GM21367 (cell line): ENCODE data around the gene PADI4.

Experiments
- ATAC-seq: cut with Tn5 transposase; IDR thresholded peaks from one replicate; pipeline ENCODE4 v1.9.1; 2021; ENCODE audit not compliant: unreplicated experiment

The PADI4 gene, protein sequence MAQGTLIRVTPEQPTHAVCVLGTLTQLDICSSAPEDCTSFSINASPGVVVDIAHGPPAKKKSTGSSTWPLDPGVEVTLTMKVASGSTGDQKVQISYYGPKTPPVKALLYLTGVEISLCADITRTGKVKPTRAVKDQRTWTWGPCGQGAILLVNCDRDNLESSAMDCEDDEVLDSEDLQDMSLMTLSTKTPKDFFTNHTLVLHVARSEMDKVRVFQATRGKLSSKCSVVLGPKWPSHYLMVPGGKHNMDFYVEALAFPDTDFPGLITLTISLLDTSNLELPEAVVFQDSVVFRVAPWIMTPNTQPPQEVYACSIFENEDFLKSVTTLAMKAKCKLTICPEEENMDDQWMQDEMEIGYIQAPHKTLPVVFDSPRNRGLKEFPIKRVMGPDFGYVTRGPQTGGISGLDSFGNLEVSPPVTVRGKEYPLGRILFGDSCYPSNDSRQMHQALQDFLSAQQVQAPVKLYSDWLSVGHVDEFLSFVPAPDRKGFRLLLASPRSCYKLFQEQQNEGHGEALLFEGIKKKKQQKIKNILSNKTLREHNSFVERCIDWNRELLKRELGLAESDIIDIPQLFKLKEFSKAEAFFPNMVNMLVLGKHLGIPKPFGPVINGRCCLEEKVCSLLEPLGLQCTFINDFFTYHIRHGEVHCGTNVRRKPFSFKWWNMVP

DNA sequence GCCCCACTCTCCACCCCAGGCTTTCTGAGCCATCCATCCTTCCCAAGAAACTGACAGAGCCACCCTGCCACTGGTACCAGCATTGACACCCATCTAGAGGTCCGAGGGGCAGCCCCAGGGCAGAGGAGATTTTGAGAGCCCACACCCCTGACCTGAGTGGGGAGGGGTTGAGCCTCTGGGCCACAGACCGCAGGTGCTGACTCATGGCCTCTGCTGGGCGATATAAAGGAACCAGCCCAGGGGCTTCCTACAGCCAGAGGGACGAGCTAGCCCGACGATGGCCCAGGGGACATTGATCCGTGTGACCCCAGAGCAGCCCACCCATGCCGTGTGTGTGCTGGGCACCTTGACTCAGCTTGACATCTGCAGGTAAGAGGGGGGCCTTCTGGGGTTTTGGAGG lies at the start of gene PADI4:
TSS of gene PADI4 (plus strand) at position 252 of the 400 bp plus-strand sequence. CDS start at position 278, 26 bp downstream.
- no peak for ATAC-seq

DNA sequence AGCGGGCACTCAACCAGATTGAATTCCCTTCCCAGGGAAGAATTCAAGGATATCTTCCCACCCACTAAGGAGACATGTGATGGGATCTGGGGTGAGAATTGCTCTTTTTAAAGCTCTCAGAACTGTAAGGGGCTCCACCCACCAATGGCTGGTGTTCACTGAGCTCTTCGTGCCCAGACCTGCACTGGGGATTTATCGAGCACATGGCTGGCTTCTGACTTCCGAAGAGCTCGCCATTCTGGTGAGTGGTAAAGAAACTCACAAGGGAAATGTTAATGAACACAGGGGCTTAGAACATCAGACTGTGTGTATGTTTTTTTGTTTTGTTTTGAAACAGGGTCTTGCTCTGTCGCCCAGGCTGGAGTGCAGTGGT lies 49.3 kb upstream of the PADI4 start:
- ATAC-seq = no peak

DNA sequence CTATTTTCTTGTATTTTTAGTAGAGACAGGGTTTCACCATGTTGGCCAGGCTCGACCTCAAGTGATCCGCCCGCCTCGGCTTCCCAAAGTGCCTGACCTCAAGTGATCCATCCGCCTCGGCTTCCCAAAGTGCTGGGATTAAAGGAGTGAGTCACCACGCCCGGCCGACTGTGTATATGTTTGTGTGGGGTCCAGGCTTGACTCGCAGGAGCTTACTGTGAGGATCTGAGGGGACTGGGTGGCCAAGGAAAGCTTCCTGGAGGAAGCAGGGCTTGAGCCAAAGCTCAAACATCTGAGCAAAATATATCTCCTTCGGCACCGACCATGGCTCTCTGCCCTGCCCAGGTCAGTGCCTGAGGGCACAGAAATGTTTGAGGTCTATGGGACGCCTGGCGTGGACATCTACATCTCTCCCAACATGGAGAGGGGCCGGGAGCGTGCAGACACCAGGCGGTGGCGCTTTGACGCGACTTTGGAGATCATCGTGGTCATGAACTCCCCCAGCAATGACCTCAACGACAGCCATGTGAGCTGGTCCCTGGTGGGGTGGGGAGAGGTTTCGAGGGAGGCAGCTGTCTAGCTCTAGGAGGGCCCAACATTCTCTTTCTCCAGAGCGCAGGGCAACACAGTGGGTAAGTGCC lies 48.6 kb upstream of the PADI4 start:
- no peak for ATAC-seq

- no peak for ATAC-seq
Measured at GRCh38 chr1:17260264-17260663, 47.7 kb upstream of the PADI4 start.

GRCh38 chr1:17260738-17261137 lies 47.3 kb upstream of the PADI4 start:
- ATAC-seq = no peak

DNA sequence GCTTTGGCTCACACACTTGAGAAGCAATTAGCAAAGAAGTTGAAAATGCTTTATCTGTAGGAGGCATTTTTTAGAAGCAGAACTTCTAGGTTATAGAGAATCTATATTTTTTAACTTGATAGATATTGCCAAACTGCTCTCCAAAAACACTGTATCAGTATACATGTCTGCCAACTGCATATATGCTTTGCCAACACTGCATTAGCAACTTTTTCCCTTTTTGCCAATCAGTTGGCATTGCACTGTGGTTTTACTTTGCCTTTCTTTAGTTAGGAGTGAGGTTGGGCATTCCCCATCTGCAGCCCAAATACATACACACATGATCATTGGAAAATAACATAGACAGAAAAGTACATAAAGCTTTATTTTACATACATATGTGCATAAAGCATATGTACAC lies 44.1 kb upstream of the PADI4 start:
- no peak for ATAC-seq

DNA sequence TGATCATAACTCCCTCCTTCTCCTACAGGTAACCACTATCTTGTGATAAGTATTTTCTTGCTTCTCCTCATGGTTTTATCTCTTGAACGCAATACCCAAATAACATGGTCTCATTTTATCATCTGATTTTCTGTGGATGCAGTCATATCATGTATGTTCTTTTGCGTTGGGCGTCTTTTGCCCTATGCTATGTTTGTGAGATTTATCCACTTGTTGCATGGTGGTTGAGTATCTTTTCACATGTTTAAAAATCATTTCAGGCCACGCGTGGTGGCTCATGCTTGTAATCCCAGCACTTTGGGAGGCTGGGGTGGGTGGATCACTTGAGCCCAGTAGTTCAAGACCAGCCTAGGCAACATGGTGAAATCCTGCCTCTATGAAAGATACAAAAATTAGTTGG lies 43.5 kb upstream of the PADI4 start:
- no peak for ATAC-seq

DNA sequence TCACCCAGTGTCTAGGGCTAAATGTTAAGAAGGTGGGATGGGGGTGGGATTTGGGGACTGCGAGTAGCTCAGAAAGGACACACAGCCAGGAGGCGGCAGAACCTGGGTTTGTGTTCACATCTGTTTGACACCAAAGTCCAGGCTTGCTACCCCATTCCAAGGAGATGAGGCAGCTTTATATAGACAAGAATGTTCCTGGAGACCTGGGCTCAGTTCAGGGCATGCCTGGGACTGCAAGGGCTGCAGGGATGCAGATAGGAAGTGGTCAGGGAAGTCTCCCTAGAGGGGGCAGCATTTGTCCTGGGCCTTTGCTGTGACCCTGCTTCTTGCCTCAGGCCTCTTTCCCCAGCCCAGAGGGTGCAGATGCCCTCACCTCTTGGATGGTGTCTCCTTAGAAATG lies 42.8 kb upstream of the PADI4 start:
- no peak for ATAC-seq

- no peak for ATAC-seq
Measured at GRCh38 chr1:17265950-17266349, 42.0 kb upstream of the PADI4 start.

DNA sequence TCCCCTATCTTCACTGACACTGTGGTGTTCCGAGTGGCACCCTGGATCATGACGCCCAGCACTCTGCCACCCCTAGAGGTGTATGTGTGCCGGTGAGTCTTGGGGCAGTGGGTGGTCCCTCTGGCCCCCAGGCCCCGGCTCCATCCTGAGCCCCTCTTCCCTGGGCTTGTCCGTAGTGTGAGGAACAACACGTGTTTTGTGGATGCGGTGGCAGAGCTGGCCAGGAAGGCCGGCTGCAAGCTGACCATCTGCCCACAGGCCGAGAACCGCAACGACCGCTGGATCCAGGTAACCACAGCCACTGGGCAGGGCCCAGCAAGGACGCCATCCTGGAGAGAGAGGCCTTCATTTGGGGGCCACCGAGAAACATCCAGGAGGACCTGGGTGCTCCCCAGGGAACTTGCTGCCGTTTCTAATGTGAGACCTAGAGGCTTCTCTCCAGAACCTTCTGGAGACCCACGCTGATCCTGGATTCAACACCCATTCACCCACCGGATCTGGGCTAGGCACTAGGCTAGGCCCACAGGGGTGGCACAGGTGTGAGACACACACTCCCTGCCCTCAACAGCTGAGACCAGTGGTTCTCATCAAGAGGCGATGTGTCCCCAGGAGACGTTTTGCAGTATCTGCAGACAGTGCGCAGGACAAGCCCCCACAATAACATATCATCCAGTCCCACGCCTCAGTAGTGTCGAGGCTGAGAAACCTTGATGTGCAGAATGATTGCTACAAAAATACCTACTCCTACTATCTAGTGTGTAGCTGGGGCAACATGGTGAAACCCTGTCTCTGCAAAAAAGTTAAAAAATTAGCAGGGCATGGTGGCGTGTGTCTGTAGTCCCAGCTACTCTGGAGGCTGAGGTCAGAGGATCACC lies 36.9 kb upstream of the PADI4 start:
- no peak for ATAC-seq

DNA sequence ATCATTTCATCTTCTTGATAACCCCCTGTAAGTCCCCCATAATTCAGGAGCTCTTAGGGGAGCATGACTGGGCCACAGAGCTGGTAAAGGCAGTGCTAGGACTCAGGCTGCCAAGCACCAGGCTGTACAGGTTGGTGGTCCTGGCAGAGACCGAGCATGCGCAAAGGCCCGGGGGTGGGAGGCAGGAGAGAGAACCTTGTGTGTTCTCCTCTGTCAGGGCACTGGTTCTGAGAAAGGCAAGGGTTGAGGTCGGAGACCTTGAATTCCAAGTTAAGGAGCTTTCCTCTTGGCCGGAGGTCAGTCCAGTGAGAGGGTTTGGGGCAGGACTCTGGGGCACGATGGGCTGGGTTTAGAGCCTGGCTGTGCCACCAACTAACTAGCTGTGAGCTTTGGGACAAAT lies 35.9 kb upstream of the PADI4 start:
- no peak for ATAC-seq

DNA sequence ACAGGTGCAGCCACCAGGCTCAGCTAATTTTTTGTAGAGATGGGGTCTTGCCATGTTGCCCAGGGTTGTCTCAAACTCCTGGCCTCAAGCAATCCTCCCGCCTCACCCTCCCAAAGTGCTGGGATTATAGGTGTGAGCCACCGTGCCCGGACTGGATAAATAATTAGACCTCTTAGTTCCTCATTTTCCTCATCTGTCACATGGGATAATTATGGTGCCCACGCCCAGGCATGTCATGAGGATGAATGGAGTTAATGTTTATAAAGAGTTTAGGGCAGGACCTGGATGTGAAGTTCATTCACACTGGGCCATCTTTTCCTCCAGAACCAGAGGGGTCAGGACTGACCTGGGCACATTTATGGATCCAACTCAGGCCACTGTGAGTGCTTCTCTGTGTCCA lies 35.4 kb upstream of the PADI4 start:
- ATAC-seq = no peak

- no peak for ATAC-seq
Measured at GRCh38 chr1:17273096-17273495, 34.9 kb upstream of the PADI4 start.

DNA sequence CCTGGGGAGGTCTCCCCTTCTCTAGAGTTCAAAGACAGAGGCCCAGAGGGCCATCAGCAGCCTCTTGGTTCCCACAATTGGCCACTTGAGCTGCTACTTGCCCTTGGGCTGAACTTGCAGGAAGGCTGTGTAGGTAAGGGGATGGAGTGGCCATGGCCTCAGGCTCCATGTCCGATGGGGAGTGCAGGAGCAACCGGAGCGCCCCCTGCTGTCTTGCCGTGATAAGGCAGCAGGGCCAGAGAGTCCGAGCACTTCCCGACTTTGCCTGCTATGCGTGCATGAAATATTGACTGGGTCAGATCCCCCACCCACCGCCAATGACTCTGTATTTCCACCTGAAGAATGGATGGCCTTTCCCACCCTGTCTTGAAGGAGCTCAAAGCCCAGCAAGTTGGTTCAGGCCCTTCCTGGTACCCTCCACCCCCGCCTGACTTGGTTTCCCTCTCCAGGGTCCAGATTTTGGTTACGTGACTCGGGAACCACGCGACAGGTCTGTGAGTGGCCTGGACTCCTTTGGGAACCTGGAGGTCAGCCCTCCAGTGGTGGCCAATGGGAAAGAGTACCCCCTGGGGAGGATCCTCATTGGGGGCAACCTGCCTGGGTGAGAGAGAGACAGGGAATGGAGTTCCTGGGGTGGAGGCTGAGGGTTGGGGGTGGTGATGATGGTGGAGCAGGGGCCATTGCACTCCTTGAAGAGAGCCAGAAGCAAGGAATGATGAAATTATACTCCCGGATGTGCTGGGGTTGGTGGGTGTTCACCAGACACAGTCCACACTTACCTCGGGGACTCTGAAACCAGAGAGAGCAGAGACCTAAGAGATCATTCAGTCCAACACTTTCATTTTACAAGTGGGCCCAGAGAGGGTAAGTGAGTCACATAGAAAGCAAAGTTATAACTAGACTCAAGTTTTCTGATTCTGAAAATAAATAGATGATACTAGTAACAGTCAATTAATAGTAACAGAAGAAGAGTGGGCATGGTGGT lies 33.5 kb upstream of the PADI4 start:
- no peak for ATAC-seq

GRCh38 chr1:17276568-17276967 lies 31.4 kb upstream of the PADI4 start:
- ATAC-seq = no peak

DNA sequence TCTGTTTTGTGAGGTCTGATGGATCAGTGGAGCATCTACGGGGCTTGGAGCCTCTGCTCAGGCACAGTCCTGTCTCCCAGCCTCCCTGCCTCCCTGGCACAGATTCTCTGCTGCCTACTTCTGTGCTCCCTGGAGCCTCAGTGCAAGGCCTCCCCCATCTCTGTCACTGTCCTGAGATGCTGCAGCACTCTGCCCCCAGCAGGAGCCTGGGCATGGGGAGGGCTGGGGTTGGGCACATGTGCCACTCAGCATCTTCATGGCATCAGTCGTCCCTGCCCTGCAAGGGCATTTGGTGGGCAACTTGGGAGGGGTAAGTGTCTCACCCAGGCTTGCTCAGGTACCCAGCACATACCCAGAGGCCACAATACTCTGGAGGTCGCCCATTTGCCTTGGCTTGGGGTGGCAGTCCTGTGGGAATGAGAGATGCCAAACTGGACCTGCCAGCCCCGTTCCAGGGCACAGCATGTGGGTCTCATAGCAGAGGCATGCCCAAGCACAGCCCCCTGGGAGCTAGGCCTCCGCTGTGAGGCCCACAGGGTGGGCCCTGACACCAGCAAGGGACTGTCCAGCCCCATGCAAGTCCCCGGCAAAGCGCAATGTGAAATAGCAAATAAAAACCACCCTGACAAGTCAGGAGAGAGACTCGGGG lies 30.4 kb upstream of the PADI4 start:
- no peak for ATAC-seq

DNA sequence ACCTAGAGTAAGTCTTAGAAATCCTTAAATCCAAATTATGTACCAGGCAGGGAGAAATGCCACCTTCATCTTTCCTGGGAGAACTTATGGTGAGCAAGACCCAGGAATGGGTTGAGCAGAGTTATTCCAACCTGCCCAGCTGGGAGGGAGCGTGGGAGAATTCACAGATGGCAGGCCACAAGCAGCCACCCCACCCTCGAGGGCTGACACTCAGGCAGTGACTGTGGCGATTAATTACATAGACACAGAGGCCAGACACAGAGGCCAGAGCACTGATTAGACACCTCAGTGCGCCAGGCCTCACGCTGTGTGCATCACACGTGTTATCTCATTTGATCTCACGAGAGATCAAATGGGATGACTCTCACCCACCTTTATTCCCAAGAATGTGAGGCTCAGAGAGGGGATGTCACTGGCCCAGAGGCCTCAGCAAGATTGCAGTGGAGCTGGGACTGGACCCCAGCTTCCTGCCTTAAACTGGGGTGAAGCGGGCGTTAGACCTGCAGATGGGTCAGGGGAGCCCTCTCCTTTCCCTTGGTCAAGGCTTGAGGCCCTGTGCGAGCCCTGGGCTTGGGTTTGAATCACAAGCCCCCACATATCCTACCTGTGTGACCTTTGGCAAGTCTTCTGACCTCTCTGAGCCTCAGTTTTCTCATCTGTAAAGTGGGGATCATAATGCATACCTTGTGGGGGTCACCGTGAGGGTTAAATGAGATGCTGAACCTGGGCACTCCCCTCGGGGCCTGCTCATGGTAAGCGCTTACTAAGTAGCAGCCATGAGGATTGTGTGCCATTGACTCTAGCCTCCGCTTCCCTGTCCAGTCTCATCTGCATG lies 28.8 kb upstream of the PADI4 start:
- no peak for ATAC-seq

- no peak for ATAC-seq
Measured at GRCh38 chr1:17280436-17280835, 27.6 kb upstream of the PADI4 start.

DNA sequence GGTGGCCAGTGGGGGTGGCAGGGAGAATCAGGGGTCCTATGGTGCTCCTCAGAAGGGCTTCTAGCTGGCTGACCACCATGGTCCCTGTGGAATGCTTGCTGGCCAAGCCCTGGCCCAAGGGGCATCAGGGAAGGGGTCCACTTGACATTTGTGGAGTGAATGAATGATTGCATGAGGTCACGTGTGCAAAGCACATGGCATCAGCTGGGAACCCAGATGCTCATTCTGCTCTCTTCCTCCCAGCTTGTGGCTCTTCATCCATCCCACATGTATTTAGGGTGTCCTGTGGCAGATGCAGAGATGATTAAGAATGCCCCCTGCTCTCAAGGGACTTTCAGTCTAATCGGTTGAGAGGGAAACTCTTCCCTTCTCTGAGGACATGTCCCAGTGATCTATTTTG lies 27.1 kb upstream of the PADI4 start:
- ATAC-seq = no peak
